Mesendoderm (in vitro differentiated cells): Measurements from ENCODE around the gene MAD1L1.

Source experiments
- DNase-seq: peaks from one replicate; pipeline ENCODE4 v3.0.0; 2013
- H2AK5ac ChIP-seq: 2 replicates; pipeline ENCODE4 v1.6.1; 2013; ENCODE audit warnings: low read length, inconsistent platforms
- H2BK120ac ChIP-seq: 2 replicates; pipeline ENCODE4 v1.6.1; 2013; ENCODE audit warnings: low read depth, mild to moderate bottlenecking, low read length, moderate library complexity, mixed read lengths
- H2BK15ac ChIP-seq: replicated peaks from 2 replicates; pipeline ENCODE4 v1.6.1; 2013; ENCODE audit warnings: low read depth, mild to moderate bottlenecking, moderate library complexity
- H2BK5ac ChIP-seq: 2 replicates; pipeline ENCODE4 v1.6.1; 2013; ENCODE audit warnings: low read length, inconsistent platforms
- H3K18ac ChIP-seq: 2 replicates; pipeline ENCODE4 v1.6.1; 2013; ENCODE audit warnings: mild to moderate bottlenecking, low read length, mixed read lengths
- H3K23ac ChIP-seq: one replicate; pipeline ENCODE4 v1.6.1; 2013; ENCODE audit warnings: low read length
- H3K27ac ChIP-seq: 2 replicates; pipeline ENCODE4 v1.5.1; 2013; ENCODE audit warnings: low read depth, mild to moderate bottlenecking, inconsistent platforms, low read length, moderate library complexity
- H3K27me3 ChIP-seq: 2 replicates; pipeline ENCODE4 v1.6.1; 2013; ENCODE audit warnings: low read length, control low read depth, mild to moderate bottlenecking, inconsistent platforms; ENCODE audit not compliant: insufficient read depth, poor library complexity
- H3K36me3 ChIP-seq: 2 replicates; pipeline ENCODE4 v1.6.1; 2013; ENCODE audit warnings: low read length, inconsistent platforms; ENCODE audit not compliant: control insufficient read depth, insufficient read depth
- H3K4ac ChIP-seq: one replicate; pipeline ENCODE4 v1.6.1; 2013; ENCODE audit warnings: low read depth, mild to moderate bottlenecking, low read length, moderate library complexity
- H3K4me1 ChIP-seq: 2 replicates; pipeline ENCODE4 v1.6.1; 2013; ENCODE audit warnings: low read depth, low read length, inconsistent platforms; ENCODE audit not compliant: control insufficient read depth
- H3K4me2 ChIP-seq: 2 replicates; pipeline ENCODE4 v1.6.1; 2013; ENCODE audit warnings: low read length
- H3K4me3 ChIP-seq: 2 replicates; pipeline ENCODE4 v1.5.1; 2013; ENCODE audit warnings: mild to moderate bottlenecking, low read length
- H3K56ac ChIP-seq: one replicate; pipeline ENCODE4 v1.6.1; 2013; ENCODE audit warnings: low read length
- H3K79me1 ChIP-seq: 2 replicates; pipeline ENCODE4 v1.6.1; 2013; ENCODE audit warnings: low read length, inconsistent platforms
- H3K79me2 ChIP-seq: 2 replicates; pipeline ENCODE4 v1.6.1; 2013; ENCODE audit warnings: mild to moderate bottlenecking, low read length; ENCODE audit not compliant: control insufficient read depth, insufficient read depth
- H3K9ac ChIP-seq: 2 replicates; pipeline ENCODE4 v1.6.1; 2013; ENCODE audit warnings: low read length, inconsistent platforms
- H4K5ac ChIP-seq: one replicate; pipeline ENCODE4 v1.6.1; 2013; ENCODE audit warnings: low read length
- H4K8ac ChIP-seq: one replicate; pipeline ENCODE4 v1.6.1; 2013; ENCODE audit warnings: low read depth, mild to moderate bottlenecking, control low read depth, low read length, moderate library complexity
- WGBS: extraction: QIAGEN DNeasy Blood & Tissue Kit; methylation state at CpG from one replicate; pipeline ENCODE4 v1.1.7; 2013; ENCODE audit warnings: low lambda C conversion rate, missing lambda C conversion rate; ENCODE audit not compliant: insufficient coverage; ENCODE audit errors: extremely low coverage; 5-methylcytosine and 5-hydroxymethylcytosine counted together

The MAD1L1 gene

GRCh38 chr7:1885465-1886226 lies 347.1 kb downstream of the MAD1L1 start:
- H4K5ac ChIP-seq, result no peak overlapping the region
- no peak overlapping the region for H2AK5ac ChIP-seq
- H2BK5ac ChIP-seq, result no peak overlapping the region
- H3K9ac ChIP-seq, result no peak overlapping the region
- no peak overlapping the region for H3K18ac ChIP-seq
- H3K27me3 ChIP-seq, result no peaks in the 10 kb centered on the region
- no peaks in the 10 kb centered on the region for H3K79me1 ChIP-seq
- no peaks in the 10 kb centered on the region for H3K79me2 ChIP-seq
- no peak for DNase-seq
- no peak overlapping the region for H3K4ac ChIP-seq
- WGBS, result no CpG with 5 or more reads among the region's 28 CpGs
- H3K4me2 ChIP-seq, result no peak overlapping the region
- H3K4me3 ChIP-seq, result no peak overlapping the region
- H3K56ac ChIP-seq, result no peak overlapping the region
- no peak overlapping the region for H2BK15ac ChIP-seq
- peaks cover 11% of the 10 kb centered on the region for H3K36me3 ChIP-seq
- no peak overlapping the region for H3K27ac ChIP-seq
- no peak overlapping the region for H4K8ac ChIP-seq
- no peak overlapping the region for H2BK120ac ChIP-seq
- H3K4me1 ChIP-seq, result peaks cover 10% of the 10 kb centered on the region
- no peak overlapping the region for H3K23ac ChIP-seq

DNA sequence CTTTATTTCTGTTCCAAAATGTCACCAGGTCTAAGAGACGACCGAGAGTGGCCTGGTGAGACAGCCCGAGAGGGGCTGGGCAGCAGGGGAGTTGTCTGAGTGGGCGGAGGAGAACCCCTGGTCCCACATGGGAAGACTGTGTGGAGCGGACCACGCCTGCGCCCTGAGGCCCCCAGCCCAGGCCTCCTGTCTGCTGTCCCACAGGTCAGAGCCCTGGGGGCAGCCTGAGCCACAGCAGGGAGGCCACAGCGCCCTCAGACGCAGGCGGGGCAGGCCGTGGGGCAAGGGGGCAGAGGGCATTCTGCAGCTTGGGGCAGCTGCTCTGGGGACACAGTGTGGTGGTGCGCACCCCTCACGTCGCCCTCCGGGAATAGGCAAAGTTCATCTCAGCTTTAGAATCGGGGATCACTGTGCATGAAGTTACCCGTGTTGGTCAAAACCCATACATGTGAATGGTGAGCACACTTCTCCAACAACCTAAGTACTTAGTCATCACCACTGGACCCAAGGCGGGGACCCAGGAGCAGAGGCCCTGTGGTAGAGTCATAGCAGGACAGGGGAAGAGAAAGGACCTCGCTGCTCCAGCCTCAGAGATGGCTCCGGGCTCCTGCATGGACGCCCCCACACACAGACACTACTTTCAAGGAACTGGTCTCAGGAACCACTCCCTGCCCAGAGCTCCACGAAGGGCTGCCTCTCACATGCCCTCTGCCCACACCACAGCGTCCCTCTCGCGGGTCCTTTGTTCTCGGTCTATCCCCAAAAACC lies 348.0 kb downstream of the MAD1L1 start:
- Histone ChIP-seq H3K79me2 (no peaks in the 10 kb centered on the region), H2BK120ac (no peak overlapping the region), H2AK5ac (no peak overlapping the region), H4K8ac (no peak overlapping the region), H3K4ac (no peak overlapping the region), H3K79me1 (no peaks in the 10 kb centered on the region), H3K27me3 (no peaks in the 10 kb centered on the region), H3K18ac (no peak overlapping the region), H3K4me1 (peaks cover 10% of the 10 kb centered on the region), H2BK15ac (no peak overlapping the region), H3K4me2 (no peak overlapping the region), H3K27ac (no peak overlapping the region), H4K5ac (no peak overlapping the region), H3K9ac (no peak overlapping the region), H3K4me3 (no peak overlapping the region), H3K23ac (no peak overlapping the region), H3K36me3 (peaks cover 11% of the 10 kb centered on the region), H2BK5ac (no peak overlapping the region), H3K56ac (peak overlapping the region; percentile 31)
- no peak for DNase-seq
- no CpG with 5 or more reads among the region's 26 CpGs for WGBS

DNA sequence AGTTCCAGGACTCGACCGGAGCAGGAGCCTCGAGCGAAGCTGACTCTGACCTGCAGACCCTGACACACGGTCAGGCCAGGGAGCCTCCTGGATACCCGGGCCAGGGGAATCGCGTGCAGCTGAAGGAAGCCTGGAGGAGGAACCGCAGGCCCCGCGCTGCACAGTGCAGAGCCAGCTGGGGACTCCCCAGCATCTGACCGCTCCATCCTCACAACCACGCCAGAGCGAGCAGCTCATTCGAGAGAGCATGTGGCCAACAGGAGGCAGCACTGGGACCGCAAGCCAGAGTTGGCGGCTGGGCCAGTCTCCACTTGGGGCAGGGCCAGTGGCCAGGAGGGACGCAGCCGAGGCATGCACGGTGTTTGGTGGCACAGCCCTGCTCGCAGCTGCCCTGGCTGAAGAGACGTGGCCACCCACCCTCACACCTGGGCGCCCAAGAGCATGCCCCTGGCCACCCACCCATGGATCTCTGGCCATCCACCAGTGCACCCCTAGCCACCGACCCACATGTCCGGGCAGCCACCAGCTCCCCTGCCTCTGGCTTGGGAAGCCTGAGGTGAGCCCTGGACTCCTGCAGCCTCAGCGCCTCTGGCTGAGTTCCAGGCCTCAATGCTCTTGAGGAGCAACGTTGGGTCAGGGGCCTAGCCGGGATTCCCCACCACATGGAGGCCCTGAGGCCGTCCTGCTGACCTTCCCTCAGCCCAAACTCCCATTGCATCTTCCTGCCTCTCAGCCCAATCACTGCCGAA lies 348.7 kb downstream of the MAD1L1 start:
- H2BK120ac ChIP-seq, result no peak overlapping the region
- H3K79me2 ChIP-seq, result no peaks in the 10 kb centered on the region
- no peak overlapping the region for H3K4me2 ChIP-seq
- H4K5ac ChIP-seq, result no peak overlapping the region
- no peak overlapping the region for H3K4ac ChIP-seq
- no peak overlapping the region for H2BK15ac ChIP-seq
- H3K9ac ChIP-seq, result no peak overlapping the region
- H3K79me1 ChIP-seq, result no peaks in the 10 kb centered on the region
- no peak overlapping the region for H4K8ac ChIP-seq
- H2AK5ac ChIP-seq, result no peak overlapping the region
- H3K23ac ChIP-seq, result no peak overlapping the region
- peaks cover 11% of the 10 kb centered on the region for H3K36me3 ChIP-seq
- no peak overlapping the region for H3K27ac ChIP-seq
- H3K18ac ChIP-seq, result no peak overlapping the region
- peak overlapping the region; percentile 71 for H2BK5ac ChIP-seq
- H3K27me3 ChIP-seq, result no peaks in the 10 kb centered on the region
- WGBS, result no CpG with 5 or more reads among the region's 30 CpGs
- H3K4me1 ChIP-seq, result peaks cover 10% of the 10 kb centered on the region
- H3K4me3 ChIP-seq, result no peak overlapping the region
- DNase-seq, result peak; percentile 57
- peak overlapping the region; percentile 31 for H3K56ac ChIP-seq

GRCh38 chr7:1883031-1883761 lies 349.5 kb downstream of the MAD1L1 start:
- Histone ChIP-seq H3K27ac (no peak overlapping the region), H3K79me1 (no peaks in the 10 kb centered on the region), H2AK5ac (no peak overlapping the region), H2BK5ac (no peak overlapping the region), H4K8ac (no peak overlapping the region), H3K18ac (no peak overlapping the region), H3K9ac (no peak overlapping the region), H3K27me3 (no peaks in the 10 kb centered on the region), H3K79me2 (no peaks in the 10 kb centered on the region), H4K5ac (no peak overlapping the region), H2BK120ac (no peak overlapping the region), H3K36me3 (peaks cover 11% of the 10 kb centered on the region), H3K4me3 (no peak overlapping the region), H3K56ac (peak overlapping the region; percentile 17), H2BK15ac (no peak overlapping the region), H3K23ac (no peak overlapping the region), H3K4me1 (peaks cover 10% of the 10 kb centered on the region), H3K4ac (no peak overlapping the region), H3K4me2 (no peak overlapping the region)
- peak; percentile 98 for DNase-seq
- WGBS, result no CpG with 5 or more reads among the region's 18 CpGs

GRCh38 chr7:1882451-1882850 lies 350.3 kb downstream of the MAD1L1 start:
- DNase-seq, result peak; percentile 29
- Histone ChIP-seq H3K4ac (no peak overlapping the region), H3K56ac (peak overlapping the region; percentile 65), H2BK120ac (no peak overlapping the region), H4K8ac (no peak overlapping the region), H3K23ac (no peak overlapping the region), H2BK5ac (peak overlapping the region; percentile 61), H3K9ac (no peak overlapping the region), H2AK5ac (no peak overlapping the region), H3K27ac (no peak overlapping the region), H4K5ac (no peak overlapping the region), H3K27me3 (no peaks in the 10 kb centered on the region), H2BK15ac (no peak overlapping the region), H3K79me2 (no peaks in the 10 kb centered on the region), H3K4me2 (no peak overlapping the region), H3K4me3 (no peak overlapping the region), H3K36me3 (peaks cover 4% of the 10 kb centered on the region), H3K4me1 (peaks cover 10% of the 10 kb centered on the region), H3K18ac (no peak overlapping the region), H3K79me1 (no peaks in the 10 kb centered on the region)
- no CpG with 5 or more reads among the region's 13 CpGs for WGBS
